Right atrium auricular region (tissue), 2 donors: ENCODE results near the gene GRAP2. TPM values are rescaled to one million over a fixed set of nuclear protein-coding genes. Genes with fewer than 3 reads are reported as not detected.
"Not testable (repeated sequence)": the region's sequence is repeated elsewhere in the genome, so short reads cannot be mapped to it uniquely, and the experiment has no call there.

Source experiments
- DNase-seq: peaks from one replicate; pipeline ENCODE4 v3.0.0-alpha.2; 2019; ENCODE audit warnings: low spot score
- H3K27ac ChIP-seq, 2 donors: fragments of 200-600 bp; sonication (generic); 1 replicate in 1 of 2; 2 replicates in 1 of 2; pipeline ENCODE4 v1.5.1; 2016 to 2019
- H3K27me3 ChIP-seq, 2 donors: fragments of 200-600 bp; sonication (generic); one replicate each; pipeline versions ENCODE4 v1.5.1 to v1.6.0; 2017 to 2019
- H3K36me3 ChIP-seq: fragments of 200-600 bp; sonication (generic); one replicate; pipeline ENCODE4 v1.5.1; 2016
- H3K4me1 ChIP-seq, 2 donors: fragments of 200-600 bp; sonication (generic); one replicate each; pipeline versions ENCODE4 v1.5.1 to v1.6.0; 2017 to 2019
- H3K4me3 ChIP-seq, 2 donors: fragments of 200-600 bp; sonication (generic); 1 replicate in 1 of 2; 2 replicates in 1 of 2; pipeline ENCODE4 v1.5.1; 2017 to 2019; ENCODE audit warnings: mild to moderate bottlenecking in 1 of 2, moderate library complexity in 1 of 2
- H3K9me3 ChIP-seq, 2 donors: fragments of 200-600 bp; sonication (generic); one replicate each; pipeline ENCODE4 v1.5.1; 2019
- total RNA-seq, 2 donors: library from RNA; depleted of rRNA; stranded (reverse); fragments of >200 nt; gene quantifications; one replicate each; pipeline ENCODE4 v1.1.0, GENCODE V29; 2016
- TF ChIP-seq, protein P1 (sequence below), 2 donors: fragments of 200-600 bp; sonication (generic); IDR thresholded peaks; one replicate each; pipeline ENCODE4 v1.5.1; 2019; ENCODE audit warnings: antibody characterized with exemption in 2 of 2

Gene GRAP2
- total RNA-seq, 2 donors from 2014 or later, result 1.3 to 2.4 TPM

- no peak overlapping the region for H3K4me3 ChIP-seq
- peak overlapping the region; percentile 76 to 87 for H3K27ac ChIP-seq
- DNase-seq, result no peak
- no peaks in the 10 kb centered on the region for H3K9me3 ChIP-seq
- H3K4me1 ChIP-seq, result peaks cover 0 to 45% of the 10 kb centered on the region in 2 donors
- H3K27me3 ChIP-seq, result no peaks in the 10 kb centered on the region
- TF ChIP-seq, protein P1, sequence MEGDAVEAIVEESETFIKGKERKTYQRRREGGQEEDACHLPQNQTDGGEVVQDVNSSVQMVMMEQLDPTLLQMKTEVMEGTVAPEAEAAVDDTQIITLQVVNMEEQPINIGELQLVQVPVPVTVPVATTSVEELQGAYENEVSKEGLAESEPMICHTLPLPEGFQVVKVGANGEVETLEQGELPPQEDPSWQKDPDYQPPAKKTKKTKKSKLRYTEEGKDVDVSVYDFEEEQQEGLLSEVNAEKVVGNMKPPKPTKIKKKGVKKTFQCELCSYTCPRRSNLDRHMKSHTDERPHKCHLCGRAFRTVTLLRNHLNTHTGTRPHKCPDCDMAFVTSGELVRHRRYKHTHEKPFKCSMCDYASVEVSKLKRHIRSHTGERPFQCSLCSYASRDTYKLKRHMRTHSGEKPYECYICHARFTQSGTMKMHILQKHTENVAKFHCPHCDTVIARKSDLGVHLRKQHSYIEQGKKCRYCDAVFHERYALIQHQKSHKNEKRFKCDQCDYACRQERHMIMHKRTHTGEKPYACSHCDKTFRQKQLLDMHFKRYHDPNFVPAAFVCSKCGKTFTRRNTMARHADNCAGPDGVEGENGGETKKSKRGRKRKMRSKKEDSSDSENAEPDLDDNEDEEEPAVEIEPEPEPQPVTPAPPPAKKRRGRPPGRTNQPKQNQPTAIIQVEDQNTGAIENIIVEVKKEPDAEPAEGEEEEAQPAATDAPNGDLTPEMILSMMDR (IDR thresholded peaks at IDR 0.05), result no peak
- no peaks in the 10 kb centered on the region for H3K36me3 ChIP-seq
Measured at GRCh38 chr22:39989633-39990032, 88.7 kb downstream of the GRAP2 start.

DNA sequence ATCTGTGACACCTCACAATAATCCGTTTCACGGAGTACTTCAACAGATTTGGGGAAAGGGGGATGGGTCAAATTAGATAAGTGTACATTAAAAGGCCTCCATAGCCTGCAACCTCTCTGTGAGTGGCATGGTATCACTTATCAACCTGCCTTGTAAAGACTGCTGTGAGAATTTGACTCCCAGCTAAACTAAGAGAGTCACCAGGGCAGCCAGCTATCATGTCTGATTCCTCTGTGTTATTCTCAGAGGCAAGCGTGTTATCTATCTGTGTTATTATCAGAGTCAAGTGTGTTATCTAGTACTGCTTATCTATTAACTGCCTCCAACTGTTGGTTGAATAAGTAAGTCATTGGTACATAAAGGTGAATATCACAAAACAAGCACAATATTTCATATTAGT, 89.8 kb downstream of the GRAP2 start:
- Histone ChIP-seq H3K27ac (peak overlapping the region; percentile 76 to 87), H3K9me3 (no peaks in the 10 kb centered on the region), H3K27me3 (no peaks in the 10 kb centered on the region), H3K4me3 (no peak overlapping the region), H3K4me1 (peaks cover 0 to 54% of the 10 kb centered on the region in 2 donors), H3K36me3 (no peaks in the 10 kb centered on the region)
- DNase-seq, result no peak
- TF ChIP-seq, protein P1 (IDR thresholded peaks at IDR 0.05), result no peak

DNA sequence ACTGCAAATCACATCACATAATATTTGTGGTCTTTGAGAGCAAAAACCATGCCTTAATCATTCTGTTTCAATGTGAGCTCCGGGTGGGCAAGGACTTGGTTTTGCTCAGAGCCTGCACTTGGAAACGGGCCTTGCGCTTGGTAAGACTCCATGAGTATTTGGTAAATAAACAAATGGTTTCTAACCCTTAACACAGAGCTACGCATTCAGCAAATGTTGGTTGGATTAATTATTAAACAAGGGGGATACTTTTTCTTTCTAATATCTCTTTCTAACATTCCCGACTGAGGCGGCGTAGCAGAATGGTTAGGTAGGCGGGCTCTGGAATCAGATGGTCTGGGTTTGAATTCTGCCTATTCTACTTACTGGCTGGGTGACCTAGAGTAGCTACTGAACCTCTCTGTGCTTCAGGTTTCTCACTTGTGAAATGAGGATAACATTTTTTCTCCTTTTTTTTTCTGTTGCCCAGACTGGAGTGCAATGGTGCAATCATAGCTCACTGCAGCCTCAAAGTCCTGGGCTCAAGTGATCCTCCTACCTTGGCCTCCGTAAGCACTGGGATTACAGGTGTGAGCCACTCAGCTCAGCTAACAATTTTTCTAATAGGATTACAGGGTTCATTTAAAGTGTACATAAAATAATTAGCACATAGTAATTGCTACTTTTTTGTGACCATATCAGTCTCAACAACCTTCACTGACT, 90.4 kb downstream of the GRAP2 start:
- Histone ChIP-seq H3K27ac (peak overlapping the region; percentile 76 to 87), H3K27me3 (no peaks in the 10 kb centered on the region)
- no peak for DNase-seq

DNA sequence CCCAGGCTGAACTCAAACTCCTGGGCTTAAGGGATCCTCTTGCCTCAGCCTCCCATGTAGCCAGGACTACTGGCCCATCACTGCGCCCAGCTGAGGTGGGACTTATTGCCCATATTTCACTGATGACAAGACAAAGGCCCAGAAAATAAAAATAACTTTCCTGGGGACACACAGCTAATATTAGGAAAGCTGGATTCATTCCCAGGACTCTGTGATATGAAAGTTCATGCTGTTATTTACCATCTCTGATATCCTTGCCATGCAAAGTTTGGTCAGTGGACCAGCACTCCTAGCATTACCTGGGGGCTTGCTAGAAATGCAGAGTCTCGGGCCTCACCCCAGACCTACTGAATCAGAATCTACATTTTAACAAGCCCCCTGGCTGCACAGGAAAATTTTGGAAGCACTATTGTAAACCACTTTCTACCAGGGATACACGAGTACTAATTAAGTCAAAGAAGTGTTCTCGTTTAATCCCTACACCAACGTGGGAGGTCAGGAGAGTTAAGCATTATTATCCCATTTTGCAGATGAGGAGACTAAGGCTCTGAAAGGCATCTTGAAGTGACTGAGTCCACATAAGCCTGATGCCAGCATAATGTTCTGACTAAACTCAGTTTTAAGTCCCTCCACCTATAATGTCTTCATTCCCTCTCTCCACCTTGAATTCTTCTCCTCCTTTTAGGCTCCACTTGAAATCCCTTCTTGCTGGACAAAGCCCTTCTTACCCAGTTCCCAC, 91.4 kb downstream of the GRAP2 start:
- TF ChIP-seq, protein P1 (IDR thresholded peaks at IDR 0.05), result no peak
- Histone ChIP-seq H3K36me3 (no peaks in the 10 kb centered on the region), H3K4me1 (peaks cover 0 to 56% of the 10 kb centered on the region in 2 donors), H3K9me3 (no peaks in the 10 kb centered on the region), H3K27ac (peak overlapping the region; percentile 76 to 87), H3K4me3 (no peak overlapping the region), H3K27me3 (no peaks in the 10 kb centered on the region)
- no peak for DNase-seq

More for the DNA sequence above, 90.4 kb downstream of the GRAP2 start:
- no peaks in the 10 kb centered on the region for H3K36me3 ChIP-seq
- TF ChIP-seq, protein P1 (IDR thresholded peaks at IDR 0.05), result no peak
- no peak overlapping the region for H3K4me3 ChIP-seq
- H3K9me3 ChIP-seq, result no peaks in the 10 kb centered on the region
- peaks cover 0 to 56% of the 10 kb centered on the region in 2 donors for H3K4me1 ChIP-seq

GRCh38 chr22:39992894-39993293, 92.0 kb downstream of the GRAP2 start:
- H3K9me3 ChIP-seq, H3K36me3 ChIP-seq, DNase-seq, H3K4me3 ChIP-seq, H3K27me3 ChIP-seq: not testable (repeated sequence)
- Histone ChIP-seq H3K27ac (peak overlapping the region in 1 of 2 donors; percentile 87), H3K4me1 (peaks cover 0 to 62% of the 10 kb centered on the region in 2 donors)

DNA sequence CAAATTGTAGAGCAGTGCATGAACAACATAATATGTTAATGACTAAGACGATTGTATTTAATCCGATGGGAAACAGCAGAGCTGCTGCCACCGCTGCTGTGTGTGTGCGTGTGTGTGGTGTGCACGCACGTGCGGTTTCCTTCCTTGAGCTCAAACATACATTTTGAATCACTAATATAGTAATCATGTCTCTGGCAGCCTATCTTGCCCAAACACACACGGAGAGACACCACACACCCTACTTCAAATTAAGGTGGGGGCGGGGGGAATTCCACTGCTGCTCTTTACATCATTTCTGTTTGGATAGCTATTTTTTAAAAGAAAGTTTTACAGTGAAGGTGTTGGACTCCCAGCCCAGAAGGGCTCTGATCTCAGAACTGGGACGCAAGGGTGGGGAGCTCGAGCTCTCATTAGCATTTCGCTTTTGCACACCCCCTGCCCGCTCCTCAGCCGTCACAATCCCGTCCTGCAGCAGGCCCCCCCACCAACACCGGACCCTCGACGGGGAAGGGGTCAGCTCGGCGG, 93.2 kb downstream of the GRAP2 start:
- H3K4me3 ChIP-seq, result no peak overlapping the region
- peaks cover 0 to 63% of the 10 kb centered on the region in 2 donors for H3K4me1 ChIP-seq
- DNase-seq, result no peak
- H3K9me3 ChIP-seq, result no peaks in the 10 kb centered on the region
- no peak overlapping the region for H3K27ac ChIP-seq
- H3K36me3 ChIP-seq, result no peaks in the 10 kb centered on the region
- H3K27me3 ChIP-seq, result no peaks in the 10 kb centered on the region
- TF ChIP-seq, protein P1 (IDR thresholded peaks at IDR 0.05), result no peak
